HUDEP-2 (cell line): ENCODE measurements around the gene HACD2.
A peak's percentile ranks its signal among the peaks of the same experiment; 100 is the strongest.

Source experiments
- DNase-seq, 76 experiments: peaks; one replicate each; lab custom pipeline; 2025; ENCODE audit not compliant: unreplicated experiment in 76 of 76; lab: John Stamatoyannopoulos, UW

The HACD2 gene

GRCh38 chr3:123576122-123576521, 8.7 kb downstream of the HACD2 start:
- DNase-seq: no peak

- DNase-seq: no peak
These were observed 12.9 kb downstream of the HACD2 start for GRCh38 chr3:123571973-123572365.

GRCh38 chr3:123571264-123571972, 13.4 kb downstream of the HACD2 start:
- DNase-seq: no peak

GRCh38 chr3:123568875-123569274, 16.0 kb downstream of the HACD2 start:
- peak in 17 of 76 experiments; percentile 2 to 62 (median 22) for DNase-seq

- DNase-seq: no peak
These were observed 16.8 kb downstream of the HACD2 start for GRCh38 chr3:123568034-123568433.

- no peak for DNase-seq
These were observed 20.8 kb downstream of the HACD2 start for GRCh38 chr3:123564056-123564455.

- no peak for DNase-seq
These were observed 22.3 kb downstream of the HACD2 start for GRCh38 chr3:123562547-123562946.

GRCh38 chr3:123561188-123561587, 23.7 kb downstream of the HACD2 start:
- no peak for DNase-seq

- peak in 25 of 76 experiments; percentile 3 to 59 (median 27) for DNase-seq
These were observed 25.6 kb downstream of the HACD2 start for GRCh38 chr3:123559040-123559861.

- no peak for DNase-seq
These were observed 31.3 kb downstream of the HACD2 start for GRCh38 chr3:123553536-123553935.

GRCh38 chr3:123552768-123553167, 32.1 kb downstream of the HACD2 start:
- no peak for DNase-seq

GRCh38 chr3:123552095-123552714, 32.6 kb downstream of the HACD2 start:
- peak in 1 of 76 experiments; percentile 8 for DNase-seq

GRCh38 chr3:123547881-123548519, 36.9 kb downstream of the HACD2 start:
- DNase-seq: no peak

GRCh38 chr3:123546133-123546755, 38.6 kb downstream of the HACD2 start:
- no peak for DNase-seq

GRCh38 chr3:123543950-123544349, 40.9 kb downstream of the HACD2 start:
- no peak for DNase-seq

GRCh38 chr3:123540285-123540684, 44.6 kb downstream of the HACD2 start:
- no peak for DNase-seq

- DNase-seq: no peak
These were observed 48.5 kb downstream of the HACD2 start for GRCh38 chr3:123536153-123536895.

GRCh38 chr3:123535580-123535979, 49.3 kb downstream of the HACD2 start:
- DNase-seq: no peak

GRCh38 chr3:123534264-123534663, 50.6 kb downstream of the HACD2 start:
- DNase-seq: no peak
